Stimulated activated CD8-positive, alpha-beta memory T cell treated with anti-CD3 and anti-CD28 coated beads, Interleukin-15, amount 100 ng/mL, for 24 hours (primary cell): ENCODE results near the gene B3GAT2.
A peak's percentile ranks its signal among the peaks of the same experiment; 100 is the strongest.

Source experiments
- DNase-seq: peaks from one replicate; pipeline ENCODE4 v3.0.0-alpha.2; 2020; ENCODE audit warnings: low read depth

Gene B3GAT2

GRCh38 chr6:70894001-70894400, 62.9 kb downstream of the B3GAT2 start:
- DNase-seq = no peak

- no peak for DNase-seq
These were observed 67.6 kb downstream of the B3GAT2 start for GRCh38 chr6:70889270-70889669.

- DNase-seq = no peak
These were observed 70.2 kb downstream of the B3GAT2 start for GRCh38 chr6:70886661-70887060.

- DNase-seq = no peak
These were observed 70.8 kb downstream of the B3GAT2 start for GRCh38 chr6:70886071-70886470.

- DNase-seq = peak; percentile 3
These were observed 72.5 kb downstream of the B3GAT2 start for GRCh38 chr6:70884074-70884983.

- DNase-seq = no peak
These were observed 77.4 kb downstream of the B3GAT2 start for GRCh38 chr6:70879496-70879895.

- no peak for DNase-seq
These were observed 82.5 kb downstream of the B3GAT2 start for GRCh38 chr6:70874181-70874913.

GRCh38 chr6:70872469-70872868, 84.4 kb downstream of the B3GAT2 start:
- no peak for DNase-seq

- DNase-seq = no peak
These were observed 92.5 kb downstream of the B3GAT2 start for GRCh38 chr6:70864401-70864800.

- no peak for DNase-seq
These were observed 93.5 kb downstream of the B3GAT2 start for GRCh38 chr6:70863343-70863742.

- DNase-seq = no peak
These were observed 95.9 kb downstream of the B3GAT2 start for GRCh38 chr6:70860920-70861319.

- DNase-seq = no peak
These were observed 96.8 kb downstream of the B3GAT2 start for GRCh38 chr6:70860045-70860444.

GRCh38 chr6:70857387-70858077, 99.3 kb downstream of the B3GAT2 start:
- DNase-seq = no peak

- no peak for DNase-seq
These were observed 104.1 kb downstream of the B3GAT2 start for GRCh38 chr6:70852667-70853246.

GRCh38 chr6:70849348-70850069, 107.4 kb downstream of the B3GAT2 start:
- DNase-seq = no peak

- no peak for DNase-seq
These were observed 109.5 kb downstream of the B3GAT2 start for GRCh38 chr6:70847106-70848084.

GRCh38 chr6:70846207-70846835, 110.5 kb downstream of the B3GAT2 start:
- DNase-seq = no peak

- DNase-seq = no peak
These were observed 112.6 kb downstream of the B3GAT2 start for GRCh38 chr6:70844301-70844700.

GRCh38 chr6:70843328-70843918, 113.4 kb downstream of the B3GAT2 start:
- DNase-seq = no peak
